Spleen (tissue), 7 donors: ENCODE results near the gene ANXA8.

ENCODE experiments used
- CTCF ChIP-seq, 11 experiments: fragments of 200-600 bp in 7 of 11; fragments of 450-650 bp in 4 of 11; sonication (generic) in 4 of 11; IDR thresholded peaks in 8 of 11; conservative IDR thresholded peaks in 3 of 11; 1 replicate in 7 of 11; 2 replicates in 4 of 11; pipeline versions ENCODE4 v1.4.0 to v1.8.0; 2016 to 2021; ENCODE audit warnings: antibody characterized with exemption in 11 of 11, inconsistent platforms in 4 of 11, mild to moderate bottlenecking in 1 of 11
- POLR2AphosphoS5 ChIP-seq, 3 donors: sonication (generic); formaldehyde crosslinking; IDR thresholded peaks; one replicate each; pipeline ENCODE4 v1.5.1; 2017; ENCODE audit warnings: antibody characterized with exemption in 3 of 3
- donor health status: DM: no; HTN: no; CAD: no; lungs with moderate emphysema.
- donor health status: DM: no; HTN: no; CAD: no.
- donor health status: DM: no; HTN: no; CAD: no.

- TF ChIP-seq CTCF (IDR thresholded peaks at IDR 0.05 in 8 of 11, conservative IDR thresholded peaks at IDR 0.05 in 3 of 11): no peak
- no peak for TF ChIP-seq POLR2AphosphoS5 (IDR thresholded peaks at IDR 0.05)
Measured at GRCh38 chr10:47420305-47421056, 63.4 kb downstream of the ANXA8 start.
